HepG2 (cell line): ENCODE data around the gene ALK. TPM values are rescaled to one million over a fixed set of nuclear protein-coding genes. Genes with fewer than 3 reads are reported as not detected.

Source experiments
- ATAC-seq: fragments of 200-7000 bp; cut with Tn5 transposase; 3 replicates; pipeline ENCODE4 v1.9.1; 2020; ENCODE audit warnings: mild to moderate bottlenecking, moderate library complexity
- BruUV-seq: library from RNA; stranded (reverse); fragments of 400-500 nt; replicated peaks from 2 replicates; lab custom pipeline; 2021; lab: Mats Ljungman, UMichigan
- CTCF ChIA-PET: fragments of 300-600 bp; formaldehyde crosslinking; extraction: SDS; loops from one replicate; lab custom pipeline; 2021; ENCODE audit warnings: low total read pairs, inconsistent platforms, low intra/inter-chr PET ratio; lab: Yijun Ruan, JAX
- POLR2A ChIA-PET: fragments of 350-600 bp; sonication (Branson Sonifier 250); formaldehyde crosslinking; loops from one replicate; lab custom pipeline; 2020; ENCODE audit warnings: antibody characterized with exemption, inconsistent platforms; lab: Yijun Ruan, JAX
- DNase-seq: peaks from one replicate; pipeline ENCODE4 v3.0.0-alpha.2; 2015; ENCODE audit warnings: low spot score
- FAIRE-seq: peaks from 3 replicates; lab custom pipeline; 2011; peaks lifted over from hg19 to GRCh38; lab: Jason Lieb, UNC
- H2AFZ ChIP-seq: one replicate; pipeline ENCODE4 v1.6.1; 2011; ENCODE audit warnings: low read length, inconsistent platforms
- H3K27ac ChIP-seq: fragments of 300-600 bp; 3 replicates; pipeline ENCODE4 v1.8.0; 2011; ENCODE audit warnings: mixed run types, mild to moderate bottlenecking, mixed read lengths, low read length, inconsistent platforms; ENCODE audit not compliant: insufficient read depth; ENCODE audit errors: extremely low read length
- H3K27me3 ChIP-seq, 2 experiments: fragments of 200-600 bp in 1 of 2; 2 replicates in 1 of 2; 3 replicates in 1 of 2; pipeline versions ENCODE4 v1.6.0 to v1.8.0; 2011; ENCODE audit warnings: low read length in 2 of 2, mild to moderate bottlenecking in 2 of 2, moderate library complexity in 2 of 2, inconsistent platforms in 1 of 2; ENCODE audit not compliant: insufficient read depth in 2 of 2, control insufficient read depth in 1 of 2
- H3K36me3 ChIP-seq, 2 experiments: fragments of 200-600 bp in 1 of 2; replicated peaks in 1 of 2; 2 replicates in 1 of 2; 3 replicates in 1 of 2; pipeline versions ENCODE4 v1.5.1 to v1.8.0; 2011; ENCODE audit warnings: low read length in 2 of 2, inconsistent platforms in 1 of 2; ENCODE audit not compliant: insufficient read depth in 2 of 2, control insufficient read depth in 1 of 2
- H3K4me1 ChIP-seq: 2 replicates; pipeline ENCODE4 v1.5.1; 2012; ENCODE audit warnings: low read length, inconsistent platforms; ENCODE audit not compliant: insufficient read depth
- H3K4me2 ChIP-seq: 2 replicates; pipeline ENCODE4 v1.6.0; 2011; ENCODE audit warnings: low read depth, low read length, inconsistent platforms
- H3K4me3 ChIP-seq, 3 experiments: fragments of 200-600 bp in 1 of 3; sonication (generic), shearing (Covaris generic) in 1 of 3; replicated peaks in 1 of 3; 2 replicates each; pipeline ENCODE4 v1.5.1; 2011 to 2016; ENCODE audit warnings: low read length in 3 of 3, inconsistent platforms in 2 of 3, low read depth in 2 of 3, mild to moderate bottlenecking in 2 of 3, control low read depth in 1 of 3, mixed read lengths in 1 of 3; ENCODE audit not compliant: insufficient read depth in 1 of 3
- H3K79me2 ChIP-seq: one replicate; pipeline ENCODE4 v1.6.1; 2011; ENCODE audit warnings: low read length, inconsistent platforms; ENCODE audit not compliant: insufficient read depth
- H3K9ac ChIP-seq: 2 replicates; pipeline ENCODE4 v1.6.0; 2011; ENCODE audit warnings: mild to moderate bottlenecking, low read depth, low read length, inconsistent platforms; ENCODE audit not compliant: insufficient read depth
- H3K9me3 ChIP-seq: 2 replicates; pipeline ENCODE4 v1.5.1; 2012; ENCODE audit warnings: mild to moderate bottlenecking, low read length
- H4K20me1 ChIP-seq: 2 replicates; pipeline ENCODE4 v1.6.0; 2011; ENCODE audit warnings: inconsistent platforms, mild to moderate bottlenecking, low read length, moderate library complexity; ENCODE audit not compliant: insufficient read depth
- ARID3A ChIP-seq: IDR thresholded peaks from 2 replicates; pipeline ENCODE4 v1.6.1; 2012; ENCODE audit warnings: low read depth, low read length, improper control_type of control experiment
- ARNT ChIP-seq: fragments of 450-650 bp; IDR thresholded peaks from 2 replicates; pipeline ENCODE4 v1.6.1; 2017
- CREBL2 ChIP-seq: sonication (generic); formaldehyde crosslinking; IDR thresholded peaks from 2 replicates; pipeline ENCODE4 v1.8.1; 2023; ENCODE audit warnings: missing genetic modification reagents, mild to moderate bottlenecking, borderline replicate concordance
- ONECUT2 ChIP-seq: sonication (generic); formaldehyde crosslinking; IDR thresholded peaks from 2 replicates; pipeline ENCODE4 v1.4.0; 2020; ENCODE audit warnings: missing genetic modification reagents
- RXRB ChIP-seq: IDR thresholded peaks from 2 replicates; pipeline ENCODE4 v1.6.1; 2016; ENCODE audit warnings: borderline replicate concordance, missing genetic modification reagents, missing compliant biosample characterization
- TOPORS ChIP-seq: sonication (generic); formaldehyde crosslinking; IDR thresholded peaks from 2 replicates; pipeline ENCODE4 v1.8.0; 2023; ENCODE audit warnings: mild to moderate bottlenecking, missing genetic modification reagents
- ZNF256 ChIP-seq: sonication (generic); formaldehyde crosslinking; conservative IDR thresholded peaks from 2 replicates; pipeline ENCODE4 v1.4.0; 2020; ENCODE audit warnings: missing genetic modification reagents
- ZNF451 ChIP-seq: sonication (generic); formaldehyde crosslinking; IDR thresholded peaks from 2 replicates; pipeline ENCODE4 v1.5.0; 2020; ENCODE audit warnings: mild to moderate bottlenecking, missing genetic modification reagents
- ZNF501 ChIP-seq: sonication (generic); formaldehyde crosslinking; IDR thresholded peaks from 2 replicates; pipeline ENCODE4 v1.5.1; 2020; ENCODE audit warnings: mild to moderate bottlenecking, moderate library complexity, missing genetic modification reagents
- ZNF660 ChIP-seq: sonication (generic); formaldehyde crosslinking; IDR thresholded peaks from 2 replicates; pipeline ENCODE4 v1.5.1; 2020; ENCODE audit warnings: mild to moderate bottlenecking, low read depth, missing genetic modification reagents, borderline replicate concordance
- WGBS: methylation state at CpG from one replicate; pipeline ENCODE4 v1.1.6; 2017; ENCODE audit warnings: low lambda C conversion rate; 5-methylcytosine and 5-hydroxymethylcytosine counted together
- in situ Hi-C: cut with HindIII; loops from 2 replicates; pipeline ENCODE4 v1.10.0; 2017; ENCODE audit warnings: low pct_unique_long_range_greater_than_20kb; ENCODE audit not compliant: extremely low pct_ligation_motif_present
- intact Hi-C: fragments of 100-400 bp; cut with micrococcal nuclease; formaldehyde crosslinking; loops from one replicate; pipeline ENCODE4 v1.10.0; 2022; ENCODE audit not compliant: unreplicated experiment
- polyA plus RNA-seq, 8 experiments: library from polyadenylated mRNA; depleted of rRNA in 3 of 8; stranded (reverse) in 7 of 8; unstranded in 1 of 8; fragments of >200 nt; fragmentation: Illumina TruSeq in 4 of 8; extraction: Trizol in 4 of 8; gene quantifications; 2 replicates each; pipeline versions ENCODE4 v1.2.1 to v1.2.3, GENCODE V29; 2011 to 2016; ENCODE audit warnings: low read depth in 4 of 8, missing spikeins in 1 of 8, mixed read lengths in 1 of 8; ENCODE audit not compliant: insufficient read depth in 1 of 8
- total RNA-seq, 5 experiments: library from RNA; depleted of rRNA; stranded (reverse); fragments of >200 nt; fragmentation: Illumina TruSeq; extraction: Trizol; gene quantifications; 2 replicates each; pipeline ENCODE4 v1.2.3, GENCODE V29; 2016; ENCODE audit warnings: low read depth in 1 of 5

Gene ALK
- total and polyA plus RNA-seq, 2 of the 13 experiments (the other 11 are each of a cell fraction or from before 2014, with no cell fraction given) = not detected

- in situ Hi-C loops = no loop called here
- Histone ChIP-seq H3K4me1 (no peaks in the 10 kb centered on the region), H3K4me3 (no peak overlapping the region), H3K4me2 (no peak overlapping the region), H3K27ac (no peak overlapping the region), H3K36me3 (no peaks in the 10 kb centered on the region), H3K9me3 (no peaks in the 10 kb centered on the region), H3K27me3 (peaks cover 0 to 7% of the 10 kb centered on the region in 2 experiments; a peak in 2 of 5 replicates), H3K9ac (no peak overlapping the region), H2AFZ (no peak overlapping the region), H3K79me2 (no peaks in the 10 kb centered on the region), H4K20me1 (no peaks in the 10 kb centered on the region)
- FAIRE-seq = no peak
- no peak for ATAC-seq
- CTCF ChIA-PET = no interaction called here
- POLR2A ChIA-PET = no interaction called here
- DNase-seq = no peak
- BruUV-seq = no TSS peak
- TF ChIP-seq ARID3A (no peak), ZNF256 (CRISPR knock-in tag) (no peak), ZNF501 (no peak), TOPORS (CRISPR knock-in tag) (no peak), ONECUT2 (no peak), RXRB (no peak), ARNT (no peak), CREBL2 (CRISPR knock-in tag) (no peak), ZNF660 (no peak), ZNF451 (no peak)
- intact Hi-C loops = no loop called here
- WGBS = 20% methylated on average over 9 of the region's 9 CpGs
Observed at GRCh38 chr2:29351916-29352591, 569.3 kb downstream of the ALK start.
